Epidermal melanocyte (primary cell): ENCODE measurements around the gene SLC39A5.
"Not testable (repeated sequence)": the region's sequence is repeated elsewhere in the genome, so short reads cannot be mapped to it uniquely, and the experiment has no call there.

Experiments
- DNase-seq: peaks from one replicate; pipeline ENCODE4 v3.0.0; 2011; ENCODE audit warnings: low spot score; ENCODE audit not compliant: insufficient read length

Gene SLC39A5

GRCh38 chr12:56272468-56272867 is 42.6 kb downstream of the SLC39A5 start:
- not testable (repeated sequence) for DNase-seq

GRCh38 chr12:56274299-56274698 is 44.4 kb downstream of the SLC39A5 start:
- DNase-seq: no peak

DNA sequence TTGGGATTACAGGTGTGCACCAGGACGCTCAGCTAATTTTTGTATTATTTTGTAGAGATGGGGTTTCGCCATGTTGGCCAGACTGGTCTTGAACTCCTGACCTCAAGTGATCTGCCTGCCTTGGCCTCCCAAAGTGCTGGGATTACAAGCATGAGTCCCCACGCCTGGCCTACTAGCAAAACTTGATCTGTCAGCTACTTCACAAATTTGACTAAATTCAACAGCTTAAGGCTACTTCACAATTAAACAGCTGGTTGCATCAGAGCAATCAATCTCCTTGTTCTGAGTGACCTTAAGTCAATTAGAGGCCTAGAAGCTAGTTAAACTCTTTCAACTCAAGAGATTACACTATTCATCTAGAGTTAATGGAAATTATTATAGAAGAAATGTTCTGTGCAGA is 49.1 kb downstream of the SLC39A5 start:
- DNase-seq: no peak

- DNase-seq: no peak
Observed at GRCh38 chr12:56280849-56281248, 51.0 kb downstream of the SLC39A5 start.

GRCh38 chr12:56282030-56282429 is 52.2 kb downstream of the SLC39A5 start:
- no peak for DNase-seq

- DNase-seq: no peak
Observed at GRCh38 chr12:56282579-56282978, 52.7 kb downstream of the SLC39A5 start.

DNA sequence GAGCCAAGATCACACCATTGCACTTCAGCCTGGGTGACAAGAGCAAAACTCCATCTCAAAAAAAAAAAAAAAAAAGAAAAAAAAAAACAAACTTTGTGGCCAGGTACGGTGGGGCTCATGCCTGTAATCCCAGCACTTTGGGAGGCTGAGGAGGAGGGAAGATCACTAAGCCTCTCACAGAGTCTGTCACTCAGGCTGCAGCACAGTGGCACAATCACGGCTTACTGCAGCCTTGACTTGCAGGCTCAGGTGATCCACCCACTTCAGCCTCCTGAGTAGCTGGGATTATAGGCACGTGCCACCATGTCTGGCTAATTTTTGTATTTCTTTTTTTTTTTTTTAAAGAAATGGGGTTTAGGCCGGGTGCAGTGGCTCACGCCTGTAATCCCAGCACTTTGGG is 54.4 kb downstream of the SLC39A5 start:
- not testable (repeated sequence) for DNase-seq

DNA sequence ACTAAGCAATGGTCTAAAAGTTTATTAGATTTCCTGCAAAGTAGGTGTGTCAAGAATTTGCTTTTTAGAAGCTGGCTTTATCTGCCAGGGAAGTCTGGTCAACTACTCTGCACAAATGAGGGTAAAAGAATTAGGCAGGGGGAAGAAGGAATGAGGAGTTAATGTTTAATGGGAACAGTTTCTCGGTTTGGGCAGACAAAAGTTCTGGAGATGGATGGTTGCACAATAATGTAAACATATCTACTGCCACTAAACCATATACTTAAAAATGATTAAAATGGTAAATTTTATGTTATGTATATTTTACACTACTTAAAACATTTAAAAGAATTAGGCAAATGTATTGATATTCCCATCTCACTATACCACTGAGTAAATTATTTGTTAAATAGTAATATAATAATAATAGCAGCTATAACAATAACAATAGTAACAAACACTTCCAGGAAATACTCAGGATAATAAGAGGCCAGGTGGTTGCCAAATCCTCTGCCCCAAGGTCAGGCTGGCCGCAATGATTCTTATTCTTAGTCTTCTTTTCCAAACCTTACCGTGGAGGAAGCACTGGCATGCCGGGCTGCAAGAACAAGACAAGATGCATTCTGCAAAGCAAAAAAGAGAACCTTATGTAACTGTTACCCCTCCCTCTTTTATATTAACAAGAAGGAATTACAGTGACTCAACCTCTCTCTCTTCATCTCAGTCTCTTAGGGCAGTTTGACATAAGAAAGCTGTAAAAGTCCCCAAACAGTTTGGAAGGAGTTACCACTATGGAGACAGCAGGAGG is 56.4 kb downstream of the SLC39A5 start:
- no peak for DNase-seq
